Measurements from ENCODE around the gene NTRK2.

Gene NTRK2

GRCh38 chr9:85030316-85030715 is 360.8 kb downstream of the NTRK2 start:
- no peak for TF ChIP-seq POLR2AphosphoS5 (IDR thresholded peaks at IDR 0.05; ENCODE audit: low read depth, low read length)
- TF ChIP-seq TAF1 (IDR thresholded peaks at IDR 0.05; ENCODE audit: low read depth, low read length): no peak
- TF ChIP-seq PAX5 (IDR thresholded peaks at IDR 0.05; ENCODE audit: insufficient read depth, low read length, severe bottlenecking): no peak
- no peak for TF ChIP-seq SPI1 (IDR thresholded peaks at IDR 0.05; ENCODE audit: low read depth, low read length)
- TF ChIP-seq POLR2A (IDR thresholded peaks at IDR 0.05; ENCODE audit: low read depth, low read length): no peak
- TF ChIP-seq POU2F2 (IDR thresholded peaks at IDR 0.05; ENCODE audit: low read depth, low read length): no peak
- no peak for FAIRE-seq

GRCh38 chr9:85036496-85036895 is 367.0 kb downstream of the NTRK2 start:
- TF ChIP-seq TAF1 (IDR thresholded peaks at IDR 0.05; ENCODE audit: low read depth, low read length) (no peak), PAX5 (IDR thresholded peaks at IDR 0.05; ENCODE audit: insufficient read depth, low read length, severe bottlenecking) (no peak), POU2F2 (IDR thresholded peaks at IDR 0.05; ENCODE audit: low read depth, low read length) (no peak), POLR2AphosphoS5 (IDR thresholded peaks at IDR 0.05; ENCODE audit: low read depth, low read length) (no peak), SPI1 (IDR thresholded peaks at IDR 0.05; ENCODE audit: low read depth, low read length) (no peak), POLR2A (IDR thresholded peaks at IDR 0.05; ENCODE audit: low read depth, low read length) (no peak)
- DNase-seq (ENCODE audit: insufficient read length, low spot score) (no peak), FAIRE-seq (no peak)

More at GRCh38 chr9:85030316-85030715, 360.8 kb downstream of the NTRK2 start:
- no peak for DNase-seq (ENCODE audit: insufficient read length, low spot score)

- TF ChIP-seq POLR2AphosphoS5 (IDR thresholded peaks at IDR 0.05; ENCODE audit: low read depth, low read length): no peak
- TF ChIP-seq PAX5 (IDR thresholded peaks at IDR 0.05; ENCODE audit: insufficient read depth, low read length, severe bottlenecking): no peak
- no peak for TF ChIP-seq POU2F2 (IDR thresholded peaks at IDR 0.05; ENCODE audit: low read depth, low read length)
- no peak for TF ChIP-seq SPI1 (IDR thresholded peaks at IDR 0.05; ENCODE audit: low read depth, low read length)
- TF ChIP-seq POLR2A (IDR thresholded peaks at IDR 0.05; ENCODE audit: low read depth, low read length): no peak
- TF ChIP-seq TAF1 (IDR thresholded peaks at IDR 0.05; ENCODE audit: low read depth, low read length): no peak
- DNase-seq (ENCODE audit: insufficient read length, low spot score) (no peak), FAIRE-seq (no peak)
Observed at GRCh38 chr9:85038061-85038460, 368.5 kb downstream of the NTRK2 start.

GRCh38 chr9:85038824-85039608 is 369.5 kb downstream of the NTRK2 start:
- DNase-seq (ENCODE audit: insufficient read length, low spot score) (no peak), FAIRE-seq (no peak)
- TF ChIP-seq POLR2A (IDR thresholded peaks at IDR 0.05; ENCODE audit: low read depth, low read length) (no peak), PAX5 (IDR thresholded peaks at IDR 0.05; ENCODE audit: insufficient read depth, low read length, severe bottlenecking) (no peak), TAF1 (IDR thresholded peaks at IDR 0.05; ENCODE audit: low read depth, low read length) (no peak), POU2F2 (IDR thresholded peaks at IDR 0.05; ENCODE audit: low read depth, low read length) (no peak), POLR2AphosphoS5 (IDR thresholded peaks at IDR 0.05; ENCODE audit: low read depth, low read length) (no peak), SPI1 (IDR thresholded peaks at IDR 0.05; ENCODE audit: low read depth, low read length) (no peak)

- no peak for FAIRE-seq
- DNase-seq (ENCODE audit: insufficient read length, low spot score): no peak
Observed at GRCh38 chr9:85040146-85040545, 370.6 kb downstream of the NTRK2 start.

GRCh38 chr9:85040821-85041465 is 371.4 kb downstream of the NTRK2 start:
- DNase-seq (ENCODE audit: insufficient read length, low spot score): no peak
- TF ChIP-seq POLR2A (IDR thresholded peaks at IDR 0.05; ENCODE audit: low read depth, low read length): no peak
- no peak for TF ChIP-seq SPI1 (IDR thresholded peaks at IDR 0.05; ENCODE audit: low read depth, low read length)
- no peak for TF ChIP-seq PAX5 (IDR thresholded peaks at IDR 0.05; ENCODE audit: insufficient read depth, low read length, severe bottlenecking)
- TF ChIP-seq POLR2AphosphoS5 (IDR thresholded peaks at IDR 0.05; ENCODE audit: low read depth, low read length): no peak
- FAIRE-seq: no peak

More at GRCh38 chr9:85040146-85040545, 370.6 kb downstream of the NTRK2 start:
- no peak for TF ChIP-seq POU2F2 (IDR thresholded peaks at IDR 0.05; ENCODE audit: low read depth, low read length)
- no peak for TF ChIP-seq TAF1 (IDR thresholded peaks at IDR 0.05; ENCODE audit: low read depth, low read length)

- DNase-seq (ENCODE audit: insufficient read length, low spot score): no peak
- FAIRE-seq: no peak
- TF ChIP-seq SPI1 (IDR thresholded peaks at IDR 0.05; ENCODE audit: low read depth, low read length): no peak
Observed at GRCh38 chr9:85041466-85042137, 372.1 kb downstream of the NTRK2 start.

- TF ChIP-seq TAF1 (IDR thresholded peaks at IDR 0.05; ENCODE audit: low read depth, low read length) (no peak), POLR2A (IDR thresholded peaks at IDR 0.05; ENCODE audit: low read depth, low read length) (no peak), PAX5 (IDR thresholded peaks at IDR 0.05; ENCODE audit: insufficient read depth, low read length, severe bottlenecking) (no peak), SPI1 (IDR thresholded peaks at IDR 0.05; ENCODE audit: low read depth, low read length) (no peak), POLR2AphosphoS5 (IDR thresholded peaks at IDR 0.05; ENCODE audit: low read depth, low read length) (no peak), POU2F2 (IDR thresholded peaks at IDR 0.05; ENCODE audit: low read depth, low read length) (no peak)
- FAIRE-seq: no peak
- DNase-seq (ENCODE audit: insufficient read length, low spot score): no peak
Observed at GRCh38 chr9:85042981-85043647, 373.6 kb downstream of the NTRK2 start.

GRCh38 chr9:85045271-85045670 is 375.7 kb downstream of the NTRK2 start:
- DNase-seq (ENCODE audit: insufficient read length, low spot score) (no peak), FAIRE-seq (no peak)
- no peak for TF ChIP-seq SPI1 (IDR thresholded peaks at IDR 0.05; ENCODE audit: low read depth, low read length)
- no peak for TF ChIP-seq POLR2AphosphoS5 (IDR thresholded peaks at IDR 0.05; ENCODE audit: low read depth, low read length)
- TF ChIP-seq POU2F2 (IDR thresholded peaks at IDR 0.05; ENCODE audit: low read depth, low read length): no peak

Data from GM12891 (cell line).